Fibroblast of pulmonary artery (primary cell): ENCODE measurements around the gene SPAG16.

ENCODE experiments used
- DNase-seq: peaks from one replicate; pipeline ENCODE4 v3.0.0-alpha.2; 2010; ENCODE audit warnings: low read depth
- H3K4me3 ChIP-seq: replicated peaks from 2 replicates; pipeline ENCODE4 v1.5.1; 2011; ENCODE audit warnings: low read depth, mild to moderate bottlenecking, control low read depth, low read length, moderate library complexity
- TF ChIP-seq, protein P1 (sequence below): IDR thresholded peaks from 2 replicates; pipeline ENCODE4 v1.5.1; 2011; ENCODE audit warnings: mild to moderate bottlenecking, control low read depth, low read length, inconsistent platforms; ENCODE audit errors: missing control alignments

The SPAG16 gene

DNA sequence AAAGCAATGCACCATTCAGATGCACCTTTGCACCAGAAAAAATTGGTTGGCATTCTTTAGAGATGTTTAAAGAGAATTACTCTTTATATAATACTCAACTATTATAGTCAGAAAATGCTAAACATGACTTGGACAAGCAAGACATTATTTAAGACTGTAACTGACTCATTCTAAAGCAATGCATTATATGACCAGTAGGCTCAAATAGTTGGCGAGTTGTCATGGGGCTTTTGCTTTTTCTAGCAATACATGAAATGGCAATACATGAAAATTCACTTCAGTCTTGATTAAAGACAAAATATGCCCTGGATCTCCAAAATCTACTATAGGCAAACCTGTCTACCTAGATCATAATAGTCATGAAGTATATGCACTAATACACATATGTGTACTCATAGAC is 909.7 kb downstream of the SPAG16 start:
- no peak overlapping the region for H3K4me3 ChIP-seq
- TF ChIP-seq, protein P1, sequence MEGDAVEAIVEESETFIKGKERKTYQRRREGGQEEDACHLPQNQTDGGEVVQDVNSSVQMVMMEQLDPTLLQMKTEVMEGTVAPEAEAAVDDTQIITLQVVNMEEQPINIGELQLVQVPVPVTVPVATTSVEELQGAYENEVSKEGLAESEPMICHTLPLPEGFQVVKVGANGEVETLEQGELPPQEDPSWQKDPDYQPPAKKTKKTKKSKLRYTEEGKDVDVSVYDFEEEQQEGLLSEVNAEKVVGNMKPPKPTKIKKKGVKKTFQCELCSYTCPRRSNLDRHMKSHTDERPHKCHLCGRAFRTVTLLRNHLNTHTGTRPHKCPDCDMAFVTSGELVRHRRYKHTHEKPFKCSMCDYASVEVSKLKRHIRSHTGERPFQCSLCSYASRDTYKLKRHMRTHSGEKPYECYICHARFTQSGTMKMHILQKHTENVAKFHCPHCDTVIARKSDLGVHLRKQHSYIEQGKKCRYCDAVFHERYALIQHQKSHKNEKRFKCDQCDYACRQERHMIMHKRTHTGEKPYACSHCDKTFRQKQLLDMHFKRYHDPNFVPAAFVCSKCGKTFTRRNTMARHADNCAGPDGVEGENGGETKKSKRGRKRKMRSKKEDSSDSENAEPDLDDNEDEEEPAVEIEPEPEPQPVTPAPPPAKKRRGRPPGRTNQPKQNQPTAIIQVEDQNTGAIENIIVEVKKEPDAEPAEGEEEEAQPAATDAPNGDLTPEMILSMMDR: no peak
- DNase-seq: peak; percentile 7

DNA sequence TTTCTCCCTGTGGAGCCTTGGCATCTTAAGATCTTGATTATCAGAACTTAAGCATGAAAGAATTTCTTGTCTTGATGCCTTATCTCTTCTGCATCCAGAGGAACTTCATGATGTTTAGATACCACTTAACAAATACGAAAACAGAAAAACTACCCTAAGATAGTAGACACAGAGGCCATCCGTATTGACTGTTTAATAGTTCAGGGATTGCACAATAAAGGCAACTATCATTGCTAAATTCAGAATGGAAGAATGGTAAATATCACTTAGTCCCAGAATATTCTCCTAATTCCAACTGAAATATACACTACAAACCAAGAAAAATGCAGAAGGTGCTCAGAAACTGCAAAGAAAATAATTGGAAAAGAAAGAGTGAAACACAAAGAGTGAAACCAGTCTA is 912.0 kb downstream of the SPAG16 start:
- no peak for DNase-seq
- H3K4me3 ChIP-seq: no peak overlapping the region
- TF ChIP-seq, protein P1: no peak

DNA sequence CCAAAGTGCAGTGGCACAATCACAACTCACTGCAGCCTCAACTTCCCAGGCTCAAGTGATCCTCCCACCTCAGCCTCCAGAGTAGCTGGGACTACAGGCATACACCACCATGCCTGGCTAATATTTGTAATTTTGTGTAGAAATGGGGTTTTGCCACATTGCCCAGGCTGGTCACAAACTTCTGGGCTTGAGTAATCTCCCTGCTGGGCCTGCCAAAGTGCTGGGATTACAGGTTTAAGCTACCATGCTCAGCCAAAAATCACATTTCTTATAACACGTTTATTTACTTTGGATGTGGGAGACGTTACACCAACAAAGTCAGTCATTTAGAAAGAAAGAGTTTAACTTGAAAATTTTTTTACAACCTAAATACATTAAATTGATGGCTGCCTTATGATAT is 917.6 kb downstream of the SPAG16 start:
- no peak for DNase-seq
- TF ChIP-seq, protein P1: no peak
- no peak overlapping the region for H3K4me3 ChIP-seq

DNA sequence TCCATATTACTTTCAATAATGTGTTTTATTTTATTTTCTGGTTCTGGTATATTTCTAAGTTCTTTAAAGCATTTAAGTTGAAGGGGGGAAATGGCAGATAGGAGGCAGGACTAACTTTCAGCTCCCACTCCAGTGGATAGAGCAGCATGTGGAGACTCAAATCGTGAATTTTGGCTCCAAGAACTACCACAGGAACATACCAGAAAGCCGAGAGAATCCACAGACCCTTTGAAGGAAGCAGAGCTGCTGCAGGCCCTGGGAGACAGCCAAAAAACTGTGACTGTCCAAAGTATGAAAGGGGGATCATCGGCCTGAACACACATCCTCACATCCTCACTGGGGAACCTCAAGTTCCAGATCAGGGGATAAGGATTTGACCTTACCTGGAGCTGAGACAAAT is 919.0 kb downstream of the SPAG16 start:
- no peak overlapping the region for H3K4me3 ChIP-seq
- TF ChIP-seq, protein P1: no peak
- no peak for DNase-seq

DNA sequence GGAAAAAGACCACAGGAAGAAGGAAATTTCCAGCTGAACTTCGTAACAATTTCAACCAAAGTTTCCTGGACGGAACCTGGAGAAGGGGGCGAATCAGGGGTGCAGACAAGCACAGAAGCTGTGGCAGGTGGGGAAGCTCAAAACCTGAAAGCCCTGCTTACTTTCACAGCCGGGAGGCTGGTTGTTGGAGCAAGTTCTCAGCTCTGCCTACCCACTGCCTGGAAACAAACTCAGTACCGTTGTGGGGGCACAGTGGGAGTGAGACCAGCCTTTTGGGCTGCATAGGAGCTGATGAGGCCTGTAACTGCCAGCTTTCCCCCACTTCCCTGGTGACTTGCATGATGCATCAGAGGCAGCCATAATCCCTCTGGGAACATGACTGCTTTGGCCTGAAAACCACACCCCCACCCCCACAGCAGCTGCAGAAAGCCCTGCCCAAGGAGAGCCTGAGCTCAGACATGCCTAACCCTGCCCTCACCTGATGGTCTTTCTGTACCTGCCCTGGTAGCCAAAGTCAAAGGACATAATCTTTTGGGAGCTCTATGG is 919.6 kb downstream of the SPAG16 start:
- TF ChIP-seq, protein P1: no peak
- no peak for DNase-seq
- no peak overlapping the region for H3K4me3 ChIP-seq

DNA sequence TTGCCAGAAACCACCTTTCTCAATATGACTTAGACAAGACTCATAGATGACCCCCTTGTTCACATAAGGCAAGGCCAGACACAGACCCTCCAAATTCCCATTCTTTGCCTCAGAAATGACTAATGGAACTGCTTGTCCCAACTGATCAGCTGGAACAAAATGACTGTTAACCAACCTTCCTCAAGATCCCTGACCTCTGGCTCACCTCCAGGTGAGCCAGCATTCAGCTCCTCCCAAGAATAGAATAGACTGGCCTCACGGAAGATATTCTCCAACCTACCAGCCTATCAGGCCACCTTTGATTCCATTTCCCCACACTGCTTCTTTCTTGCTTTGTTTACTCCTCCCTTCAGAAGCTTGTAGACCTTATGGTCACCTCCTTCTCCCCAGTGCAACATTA is 930.8 kb downstream of the SPAG16 start:
- no peak for DNase-seq
- no peak overlapping the region for H3K4me3 ChIP-seq
- TF ChIP-seq, protein P1: no peak

DNA sequence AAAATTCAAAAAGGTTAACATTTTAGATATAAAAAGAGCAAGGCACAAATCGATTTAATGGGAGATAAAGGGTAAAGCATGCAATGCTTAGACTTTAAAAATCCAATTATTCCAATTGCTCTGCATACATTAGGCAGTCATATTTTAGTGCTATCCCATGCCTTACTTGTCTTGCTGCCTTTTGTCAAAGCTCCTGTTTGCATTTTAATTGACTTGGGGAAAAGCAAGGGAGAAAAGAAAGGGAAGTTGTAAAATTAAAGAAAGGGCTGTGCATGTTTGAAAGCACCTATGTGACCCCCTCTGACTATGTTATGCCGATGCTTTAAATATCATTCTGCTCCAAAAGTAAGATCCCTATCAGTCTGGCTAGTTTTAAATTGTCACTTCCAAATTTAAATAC is 932.9 kb downstream of the SPAG16 start:
- no peak overlapping the region for H3K4me3 ChIP-seq
- DNase-seq: no peak
- TF ChIP-seq, protein P1: no peak
